Adipose tissue (tissue), 3 donors: ENCODE results near the gene PRIM2. TPM values are rescaled to one million over a fixed set of nuclear protein-coding genes. Genes with fewer than 3 reads are reported as not detected.
"Not testable (repeated sequence)": the region's sequence is repeated elsewhere in the genome, so short reads cannot be mapped to it uniquely, and the experiment has no call there.

ENCODE experiments used
- H3K27ac ChIP-seq: one replicate; pipeline ENCODE4 v1.5.1; 2013; ENCODE audit warnings: low read depth, low read length
- WGBS, 3 donors: extraction: QIAGEN DNeasy Blood & Tissue Kit; methylation state at CpG; one replicate each; pipeline ENCODE4 v1.1.7; 2013; 5-methylcytosine and 5-hydroxymethylcytosine counted together
- polyA plus RNA-seq, 3 donors: library from polyadenylated mRNA; stranded (reverse); fragments of 200-250 nt; gene quantifications; one replicate each; pipeline ENCODE4 v1.2.3, GENCODE V29; 2013
- donor health status: healthy with polysubstance abuse.
- donor health status: Bipolar disorder and iron deficiency.
- donor health status: healthy.

The PRIM2 gene
- polyA plus RNA-seq, 3 donors = 2.4 to 4.0 (median 2.9) TPM

DNA sequence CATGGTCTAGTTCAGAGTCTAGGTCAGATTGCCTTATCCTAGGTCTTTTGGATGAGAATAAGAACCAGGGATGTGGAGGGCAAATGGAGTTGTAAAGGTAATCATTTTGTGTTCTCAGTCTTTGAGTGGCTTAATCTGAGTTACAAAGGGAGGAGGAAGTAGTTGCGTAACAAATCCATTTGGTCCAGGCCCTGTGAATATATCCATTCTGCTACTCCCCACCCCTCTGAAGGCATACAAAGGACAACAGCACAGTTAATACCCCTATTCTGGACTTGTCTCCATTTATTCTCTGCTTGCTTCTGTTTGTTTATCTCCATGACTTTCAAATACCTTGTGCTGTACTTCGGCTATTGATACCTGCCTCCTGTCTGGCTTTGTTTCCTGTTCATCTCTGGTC is 29.3 kb downstream of the PRIM2 start:
- not testable (repeated sequence) for H3K27ac ChIP-seq
- WGBS, 3 donors = 94 to 97% (median 96%) methylated on average over 2 of the region's 2 CpGs

DNA sequence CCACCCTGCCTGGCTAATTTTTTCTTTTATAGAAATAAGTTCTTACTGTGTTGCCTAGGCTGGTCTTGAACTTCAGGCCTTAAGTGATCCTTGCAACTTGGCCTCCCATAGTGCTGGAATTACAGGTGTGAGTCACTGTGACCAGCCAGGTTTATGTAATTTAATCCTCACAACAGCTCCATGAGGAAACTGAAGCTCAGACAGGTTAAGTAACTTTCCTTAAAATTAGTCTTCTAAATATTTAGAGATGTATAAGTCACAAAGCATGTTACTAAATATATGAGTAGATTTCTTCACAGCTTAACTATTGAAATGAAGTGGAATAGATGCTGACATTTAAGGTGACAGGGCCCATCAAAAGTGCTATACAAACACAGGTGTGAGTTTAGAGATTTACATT is 30.2 kb downstream of the PRIM2 start:
- H3K27ac ChIP-seq = not testable (repeated sequence)

DNA sequence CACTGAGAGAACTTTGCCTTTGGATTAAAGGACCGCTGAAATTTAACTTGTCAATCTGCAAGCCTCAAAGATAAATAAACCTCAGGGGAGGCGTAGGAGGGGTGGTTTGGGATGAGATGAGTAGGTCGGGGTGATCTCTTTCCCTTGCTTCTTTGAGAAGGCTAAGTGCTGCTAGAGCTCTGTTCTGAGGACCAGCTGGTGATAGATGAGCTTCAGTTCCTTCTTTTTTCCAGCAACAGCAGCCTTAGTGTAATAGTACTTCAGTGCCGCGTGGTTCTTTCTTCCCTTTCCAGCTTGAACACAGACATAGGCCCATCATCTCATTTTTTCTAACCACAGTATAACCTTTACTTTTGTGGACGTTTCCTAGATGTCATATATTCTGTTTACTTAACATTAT is 33.0 kb downstream of the PRIM2 start:
- WGBS, 3 donors = 55 to 59% (median 55%) methylated on average over 6 of the region's 6 CpGs
- H3K27ac ChIP-seq = not testable (repeated sequence)

DNA sequence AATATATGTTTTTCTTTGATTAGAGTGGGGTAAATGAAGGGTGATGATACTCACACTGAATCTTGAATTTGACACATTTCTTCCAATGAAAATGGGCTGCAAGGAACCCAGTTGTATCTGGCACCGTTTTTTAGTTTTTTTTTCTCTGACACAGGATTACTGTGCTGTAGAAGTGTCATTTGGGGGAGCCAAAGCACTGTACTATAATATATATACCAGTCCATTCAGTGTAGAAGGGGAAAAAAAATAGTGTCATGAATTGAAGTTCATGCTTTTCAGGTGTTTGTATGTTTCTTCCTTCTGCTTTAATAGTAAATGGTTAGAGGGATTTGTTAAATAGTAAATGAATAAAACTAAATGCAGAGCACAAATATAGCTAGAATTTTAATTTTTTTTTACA is 35.2 kb downstream of the PRIM2 start:
- H3K27ac ChIP-seq = not testable (repeated sequence)
- WGBS, 3 donors = 63 to 75% (median 71%) methylated on average over 1 of the region's 1 CpG

DNA sequence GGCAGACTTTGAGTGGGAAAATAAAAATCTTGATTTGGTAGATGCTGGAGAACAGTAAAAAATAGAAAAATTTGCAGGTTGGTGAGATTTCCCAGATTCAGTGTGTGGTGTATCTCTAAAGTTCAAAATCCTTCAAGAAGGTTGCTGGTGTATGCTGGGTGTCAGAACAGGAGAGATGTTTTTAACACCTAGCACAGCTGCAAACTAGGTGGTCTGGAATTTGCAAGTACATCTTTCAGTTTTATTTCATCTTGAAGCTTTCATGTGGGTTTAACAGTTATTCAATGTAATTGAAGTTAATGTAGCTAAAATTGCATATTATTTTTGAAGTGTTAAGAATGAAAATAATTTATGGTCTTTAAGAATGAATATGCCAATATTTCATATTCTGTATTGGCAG is 40.9 kb downstream of the PRIM2 start:
- H3K27ac ChIP-seq = not testable (repeated sequence)

DNA sequence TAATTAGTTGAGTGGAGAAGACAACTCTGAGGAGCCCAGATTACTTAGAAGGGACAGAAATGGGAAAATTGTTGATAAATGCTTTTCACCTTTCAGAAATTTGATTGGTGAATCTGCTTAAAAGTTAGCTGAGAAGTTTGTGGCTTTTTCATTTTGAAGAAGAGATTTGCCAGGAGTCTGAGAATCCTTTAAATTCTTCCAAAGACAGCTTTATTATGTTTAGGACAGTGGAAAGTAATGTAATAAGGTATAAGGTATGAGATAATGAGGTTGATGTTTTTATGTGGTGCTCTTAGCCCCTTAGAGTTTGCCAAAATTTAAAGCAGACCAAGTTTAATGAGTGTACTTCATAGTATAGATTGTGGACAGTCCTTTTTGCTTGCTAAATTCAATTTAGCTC is 42.3 kb downstream of the PRIM2 start:
- not testable (repeated sequence) for H3K27ac ChIP-seq

DNA sequence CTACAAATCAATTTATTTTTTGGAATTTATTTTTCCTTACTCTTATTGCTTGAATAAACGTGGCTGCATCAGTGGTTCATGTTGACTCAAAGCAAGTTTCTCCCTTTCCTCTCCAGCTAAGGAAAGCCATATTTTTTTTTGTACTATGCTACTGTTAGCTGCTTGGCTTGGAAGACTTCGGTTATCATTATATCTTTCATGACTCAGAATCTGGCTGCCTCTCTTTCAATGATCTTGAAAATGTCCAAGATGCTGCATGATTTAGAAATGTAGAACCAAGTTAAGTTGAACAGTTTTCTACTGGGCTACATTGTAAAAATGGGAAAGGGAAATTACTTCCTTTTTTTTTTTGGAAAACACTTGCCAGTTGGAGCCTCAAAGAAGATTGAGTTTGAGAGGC is 44.9 kb downstream of the PRIM2 start:
- not testable (repeated sequence) for H3K27ac ChIP-seq
- 58 to 87% (median 74%) methylated on average over 2 of the region's 2 CpGs for whole genome bisulfite sequencing, 3 donors

DNA sequence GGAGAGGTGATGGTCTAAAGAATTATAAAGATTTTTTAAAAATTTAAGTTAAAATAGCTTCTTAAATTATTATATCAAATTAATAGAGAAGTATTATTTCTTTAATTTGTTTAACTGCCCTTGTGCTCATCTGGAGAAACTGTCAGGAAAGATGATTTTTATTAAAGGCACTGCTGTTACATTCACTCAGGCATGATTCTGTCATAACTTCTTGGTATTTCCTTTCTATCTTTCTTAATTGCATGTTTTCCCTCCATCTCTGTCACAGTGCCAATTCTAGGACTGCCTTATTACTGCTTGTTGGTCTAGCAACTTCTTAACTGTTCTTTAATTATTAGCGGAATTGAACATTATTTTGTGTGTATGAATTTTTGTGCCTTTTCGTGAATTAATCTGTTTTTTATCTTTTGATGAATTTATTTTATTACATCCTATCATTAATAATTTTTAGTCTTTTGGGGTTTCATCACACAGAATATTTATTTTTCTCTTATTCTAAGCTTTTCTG is 47.7 kb downstream of the PRIM2 start:
- not testable (repeated sequence) for H3K27ac ChIP-seq
- 85 to 100% (median 97%) methylated on average over 2 of the region's 2 CpGs for WGBS, 3 donors

DNA sequence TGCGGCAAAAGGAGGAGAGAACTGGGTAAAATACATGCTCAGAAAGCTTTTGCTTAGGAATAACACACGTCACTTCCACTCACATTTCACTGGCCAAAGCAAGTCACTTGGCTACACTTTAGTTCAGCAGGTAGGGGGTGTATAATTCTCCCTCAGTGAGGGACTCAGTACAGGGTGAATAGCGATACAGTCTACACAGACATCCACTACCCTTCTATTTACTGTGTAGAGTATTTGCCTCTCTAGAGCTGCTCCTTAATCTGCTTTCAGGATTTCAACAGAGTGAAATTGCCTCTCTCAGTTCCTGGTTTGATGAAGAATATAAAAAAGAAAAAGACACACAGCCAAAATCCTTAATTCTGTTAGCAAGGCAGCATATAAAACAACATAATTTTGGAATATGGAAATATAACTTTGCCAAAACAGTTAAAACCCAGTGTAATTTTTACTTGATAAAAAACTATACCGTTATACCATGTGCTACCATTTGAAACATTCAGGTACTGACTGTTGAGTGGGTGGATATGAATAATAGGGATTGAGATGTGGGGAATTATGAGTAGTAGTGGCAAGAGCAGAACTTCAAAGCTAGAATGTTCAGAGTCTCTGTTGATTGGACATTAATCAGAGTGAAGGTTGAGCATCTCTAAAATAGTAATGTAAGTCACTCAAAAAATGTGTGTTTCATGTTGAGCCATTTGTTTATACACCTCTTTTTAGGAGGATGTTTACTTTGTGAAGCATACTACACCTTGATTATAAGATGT is 51.7 kb downstream of the PRIM2 start:
- WGBS, 3 donors = 92 to 94% (median 93%) methylated on average over 4 of the region's 4 CpGs

DNA sequence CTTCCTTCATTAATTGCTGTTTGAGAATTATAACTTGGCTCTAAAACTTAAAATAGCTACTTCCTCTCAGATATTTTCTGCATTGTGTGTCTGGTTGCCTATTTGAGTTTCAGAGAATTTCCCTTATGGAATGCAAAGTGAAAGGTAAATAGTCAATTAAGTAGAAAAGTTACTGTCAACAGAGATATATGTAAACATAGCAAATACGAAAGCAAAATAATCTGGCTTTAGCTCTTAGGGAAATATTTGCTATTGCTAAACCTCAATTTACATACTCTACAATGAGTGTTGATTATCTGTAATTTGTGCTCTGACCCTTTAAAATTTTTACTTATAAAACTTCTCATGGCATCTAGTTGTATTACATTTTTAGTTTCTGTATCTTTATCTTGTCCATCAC is 54.3 kb downstream of the PRIM2 start:
- 38 to 89% (median 80%) methylated on average over 1 of the region's 1 CpG for WGBS, 3 donors
- not testable (repeated sequence) for H3K27ac ChIP-seq

More for the DNA sequence above, 51.7 kb downstream of the PRIM2 start:
- not testable (repeated sequence) for H3K27ac ChIP-seq

DNA sequence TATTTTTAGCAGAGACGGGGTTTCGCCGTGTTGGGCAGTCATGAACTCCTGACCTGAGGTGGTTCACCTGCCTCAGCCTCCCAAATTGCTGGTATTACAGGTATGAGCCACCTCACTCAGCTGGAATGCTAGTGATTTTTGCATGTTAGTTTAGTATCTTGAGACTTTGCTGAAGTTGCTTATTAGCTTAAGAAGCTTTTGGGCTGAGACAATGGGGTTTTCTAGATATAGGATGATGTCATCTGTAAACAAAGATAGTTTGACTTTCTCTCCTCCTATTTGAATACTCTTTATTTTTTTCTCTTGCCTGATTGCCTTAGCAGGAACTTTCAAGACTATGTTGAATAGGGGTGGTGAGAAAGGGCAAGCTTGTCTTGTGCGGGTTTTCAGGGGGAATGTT is 57.3 kb downstream of the PRIM2 start:
- not testable (repeated sequence) for H3K27ac ChIP-seq
- 97 to 100% (median 98%) methylated on average over 4 of the region's 4 CpGs for WGBS, 3 donors

DNA sequence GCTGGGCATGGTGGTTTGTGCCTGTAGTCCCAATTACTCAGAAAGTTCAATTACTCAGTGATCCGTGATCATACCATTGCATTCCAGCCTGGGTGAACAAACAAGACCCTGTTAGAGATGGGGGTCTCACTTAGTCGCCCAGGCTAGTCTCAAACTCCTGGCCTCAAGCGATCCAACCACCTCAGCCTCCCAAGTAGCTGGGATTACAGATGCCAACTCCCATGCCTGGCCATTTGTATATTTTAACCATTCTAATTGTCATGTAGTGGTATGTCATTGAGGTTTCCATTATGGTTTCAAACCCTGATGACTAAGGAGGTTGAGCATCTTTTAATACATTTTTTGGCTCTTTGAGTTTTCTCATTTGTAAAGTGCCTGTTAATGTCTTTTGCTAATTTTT is 58.7 kb downstream of the PRIM2 start:
- not testable (repeated sequence) for H3K27ac ChIP-seq
- WGBS, 3 donors = 85 to 99% (median 98%) methylated on average over 3 of the region's 3 CpGs

DNA sequence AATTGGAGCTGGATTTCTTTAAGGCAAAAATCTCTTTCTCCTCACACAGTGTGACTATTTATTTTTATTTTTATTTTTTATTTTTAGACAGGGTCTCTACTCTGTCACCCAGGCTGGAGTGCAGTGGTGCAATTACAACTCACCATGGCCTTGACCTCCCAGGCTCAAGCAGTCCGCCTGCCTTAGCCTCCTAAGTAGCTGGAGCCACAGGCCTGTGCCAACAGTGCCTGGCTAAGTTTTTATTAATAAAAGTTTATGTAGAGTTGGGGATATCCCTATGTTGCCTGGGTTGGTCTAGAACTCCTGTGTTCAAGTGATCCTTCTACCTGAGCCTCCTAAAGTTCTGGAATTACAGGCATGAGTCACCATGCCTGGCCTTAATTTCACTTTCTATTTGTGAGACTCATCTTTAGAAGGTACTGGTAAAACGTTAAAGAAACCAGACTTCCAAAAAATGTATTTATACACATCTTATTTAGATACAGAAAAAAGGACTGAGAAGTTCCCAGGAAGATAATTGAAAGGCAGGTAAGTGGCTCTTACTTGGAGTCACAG is 71.7 kb downstream of the PRIM2 start:
- H3K27ac ChIP-seq = not testable (repeated sequence)
- 89 to 100% (median 98%) methylated on average over 1 of the region's 2 CpGs for WGBS, 3 donors

DNA sequence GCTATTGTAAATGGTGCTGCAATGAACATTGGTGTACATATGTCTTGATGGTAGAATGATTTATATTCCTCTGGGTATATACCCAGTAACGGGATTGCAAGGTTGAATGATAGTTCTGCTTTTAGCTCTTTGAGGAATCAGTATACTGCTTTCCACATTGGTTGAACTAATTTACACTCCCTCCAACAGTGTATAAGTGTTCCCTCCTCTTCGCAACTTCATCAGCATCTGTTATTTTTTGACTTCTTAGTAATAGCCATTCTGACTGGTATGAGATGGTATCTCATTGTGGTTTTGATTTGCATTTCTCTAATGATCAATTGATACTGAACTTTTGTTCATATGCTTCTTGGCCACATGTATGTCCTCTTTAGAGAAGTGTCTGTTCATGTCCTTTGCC is 73.4 kb downstream of the PRIM2 start:
- not testable (repeated sequence) for H3K27ac ChIP-seq
- WGBS, 3 donors = 72 to 96% (median 94%) methylated on average over 2 of the region's 2 CpGs

DNA sequence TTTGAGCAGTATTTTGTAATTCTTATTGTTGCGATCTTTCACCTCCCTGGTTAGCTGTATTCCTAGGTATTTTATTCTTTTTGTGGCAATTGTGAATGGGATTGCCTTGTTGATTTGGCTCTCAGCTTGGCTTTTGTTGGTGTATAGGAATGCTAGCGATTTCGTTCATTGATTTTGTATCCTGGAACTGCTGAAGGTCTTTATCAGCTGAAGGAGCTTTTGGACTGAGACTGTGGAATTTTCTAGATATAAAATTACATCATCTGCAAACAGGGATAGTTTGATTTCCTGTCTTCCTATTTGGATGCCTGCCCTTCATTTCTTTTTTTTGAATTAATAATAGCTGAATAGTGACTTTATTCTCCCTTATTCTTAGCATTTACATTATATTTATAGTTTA is 74.6 kb downstream of the PRIM2 start:
- 69 to 94% (median 94%) methylated on average over 3 of the region's 3 CpGs for WGBS, 3 donors
- H3K27ac ChIP-seq = not testable (repeated sequence)

DNA sequence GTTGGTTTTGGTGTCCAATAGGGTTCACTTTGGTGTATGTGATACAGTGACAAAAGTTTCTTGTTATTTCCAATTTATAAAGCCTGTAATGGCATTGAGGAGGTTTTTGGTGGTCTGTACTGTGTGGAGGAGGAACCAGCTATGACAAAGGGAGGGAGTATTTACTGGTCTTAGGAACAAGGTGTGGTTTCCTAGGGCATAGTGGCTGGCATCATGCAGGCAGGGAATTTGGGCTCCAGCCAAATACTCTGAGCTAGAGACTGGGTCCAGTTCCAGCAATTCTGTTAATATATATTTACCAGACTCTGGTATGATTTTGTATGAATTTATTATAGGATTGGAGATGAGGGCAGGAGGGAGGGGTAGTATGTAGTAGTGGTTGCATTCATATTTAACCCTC is 101.9 kb downstream of the PRIM2 start:
- not testable (repeated sequence) for H3K27ac ChIP-seq

DNA sequence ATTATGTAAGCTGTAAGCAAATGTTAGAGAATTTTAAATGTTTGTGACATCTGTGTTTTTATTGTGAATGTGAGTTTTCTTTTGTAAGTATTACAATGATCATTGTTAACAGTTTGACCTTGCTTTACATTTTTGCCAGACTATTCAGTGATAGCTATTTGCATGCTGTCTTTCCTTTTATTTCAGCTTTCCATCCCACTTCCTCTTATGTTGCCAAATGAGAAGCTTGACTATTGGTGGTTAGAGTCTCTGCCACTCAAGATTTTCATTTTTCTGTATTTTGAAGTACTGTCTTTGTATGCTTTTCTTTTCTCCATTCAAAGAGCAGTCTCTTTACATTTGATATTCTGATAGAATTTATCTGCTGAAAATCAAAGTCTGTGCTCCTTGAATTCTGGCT is 104.1 kb downstream of the PRIM2 start:
- no peak overlapping the region for H3K27ac ChIP-seq

DNA sequence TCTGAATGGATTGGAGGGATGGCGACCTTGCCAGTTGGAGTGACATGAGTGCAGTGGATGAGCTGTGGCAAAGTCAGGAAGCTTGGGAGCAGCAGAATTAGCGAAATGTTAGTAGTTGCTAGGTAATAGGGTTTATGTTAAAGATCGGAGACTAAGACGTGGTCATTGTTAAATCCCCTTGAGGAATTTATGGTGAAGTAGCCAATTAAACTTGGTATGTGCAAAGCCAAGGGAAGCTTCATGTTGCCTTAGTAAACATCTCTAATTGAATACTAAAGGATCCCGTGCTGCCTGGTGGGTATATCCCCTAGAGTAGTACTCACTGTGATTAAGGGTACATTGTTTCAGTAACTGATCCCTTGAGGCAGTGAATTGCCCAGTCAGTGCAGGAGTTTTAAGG is 106.0 kb downstream of the PRIM2 start:
- WGBS, 3 donors = 85 to 91% (median 88%) methylated on average over 5 of the region's 5 CpGs
- H3K27ac ChIP-seq = no peak overlapping the region

DNA sequence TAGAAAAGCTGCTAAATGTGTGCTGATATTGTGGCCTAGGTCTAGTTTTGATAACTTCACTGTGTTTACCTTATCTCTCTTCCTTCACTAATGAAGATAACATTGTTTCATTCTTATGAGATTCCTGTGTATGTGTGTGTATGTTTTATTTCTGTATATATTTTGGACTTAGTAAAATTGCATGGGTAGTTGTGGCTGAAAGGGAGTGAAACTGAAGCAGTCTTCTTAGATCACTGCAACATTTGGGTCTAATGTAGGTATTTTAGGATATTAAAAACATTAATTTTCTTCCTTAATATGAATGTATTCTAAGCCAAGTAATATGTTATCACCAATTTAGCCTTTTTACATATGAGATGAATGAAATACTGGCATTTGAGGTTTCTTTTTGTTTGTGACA is 114.3 kb downstream of the PRIM2 start:
- H3K27ac ChIP-seq = not testable (repeated sequence)

DNA sequence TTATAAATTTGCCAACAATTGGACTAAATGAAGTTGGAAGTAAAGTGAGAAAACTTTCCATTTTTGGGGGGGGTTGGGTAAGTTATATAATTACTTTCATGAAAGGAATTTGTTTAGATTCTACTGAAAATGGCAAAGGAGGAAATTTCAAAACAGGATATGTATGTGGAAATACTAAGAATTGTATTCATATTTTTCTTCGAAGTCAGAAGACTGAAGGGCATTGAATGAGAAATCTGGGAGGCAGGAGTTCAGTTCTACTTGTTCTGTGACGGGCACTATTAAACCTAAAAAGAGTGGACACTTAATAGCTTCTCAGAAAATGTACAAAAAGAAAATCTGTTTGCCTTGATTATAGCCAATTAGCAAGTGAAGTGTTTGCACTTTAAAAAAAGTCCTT is 114.7 kb downstream of the PRIM2 start:
- WGBS, 3 donors = 33 to 65% (median 34%) methylated on average over 2 of the region's 2 CpGs
- no peak overlapping the region for H3K27ac ChIP-seq
